ENCODE results near the gene GTF2H1.

GTF2H1 gene

GRCh38 chr11:18416459-18416858 lies 94.1 kb downstream of the GTF2H1 start:
- DNase-seq (ENCODE audit: insufficient read length, low spot score) = no peak

More at GRCh38 chr11:18416459-18416858, 94.1 kb downstream of the GTF2H1 start:
- FAIRE-seq = no peak

Data from GM19239 (cell line).